H1 (cell line): ENCODE measurements around the gene ZNF18. TPM values are rescaled to one million over a fixed set of nuclear protein-coding genes. Genes with fewer than 3 reads are reported as not detected.

ENCODE experiments used
- CTCF ChIA-PET: fragments of 300-600 bp; sonication (Branson Sonifier 250); formaldehyde crosslinking; loops from one replicate; lab custom pipeline; 2021; ENCODE audit not compliant: partially characterized antibody; lab: Charles Lee
- POLR2A ChIA-PET: fragments of 300-600 bp; sonication (Branson Sonifier 250); formaldehyde crosslinking; loops from one replicate; lab custom pipeline; 2021; ENCODE audit warnings: inconsistent platforms; ENCODE audit not compliant: partially characterized antibody; lab: Charles Lee
- DNase-seq, 2 experiments: peaks; one replicate each; pipeline versions ENCODE4 v3.0.0 to v3.0.0-alpha.2; 2010 to 2022; ENCODE audit warnings: low spot score in 2 of 2, low read depth in 1 of 2, mixed read lengths in 1 of 2
- FAIRE-seq: peaks from 2 replicates; lab custom pipeline; 2011; peaks lifted over from hg19 to GRCh38; lab: Jason Lieb, UNC
- H2AFZ ChIP-seq: 2 replicates; pipeline ENCODE4 v1.8.1; 2012; ENCODE audit warnings: low read length, inconsistent platforms
- H2AK5ac ChIP-seq: 2 replicates; pipeline ENCODE4 v1.6.1; 2013; ENCODE audit warnings: low read depth, low read length
- H2BK120ac ChIP-seq: replicated peaks from 2 replicates; pipeline ENCODE3; 2013; ENCODE audit warnings: low read depth, low read length, inconsistent platforms
- H2BK12ac ChIP-seq: 2 replicates; pipeline ENCODE4 v1.6.1; 2013; ENCODE audit warnings: low read depth, low read length
- H2BK15ac ChIP-seq: 2 replicates; pipeline ENCODE4 v1.6.1; 2013; ENCODE audit warnings: low read length
- H2BK20ac ChIP-seq: 2 replicates; pipeline ENCODE4 v1.6.1; 2013; ENCODE audit warnings: low read length
- H2BK5ac ChIP-seq: 2 replicates; pipeline ENCODE4 v1.6.1; 2013; ENCODE audit warnings: low read depth, low read length
- H3K14ac ChIP-seq: 2 replicates; pipeline ENCODE4 v1.6.1; 2013; ENCODE audit warnings: inconsistent platforms; ENCODE audit not compliant: insufficient read length
- H3K18ac ChIP-seq: 2 replicates; pipeline ENCODE4 v1.6.1; 2013; ENCODE audit warnings: low read length; ENCODE audit errors: extremely low read depth
- H3K23ac ChIP-seq: 2 replicates; pipeline ENCODE4 v1.6.1; 2013; ENCODE audit warnings: inconsistent platforms; ENCODE audit not compliant: insufficient read length
- H3K23me2 ChIP-seq: 2 replicates; pipeline ENCODE4 v1.6.1; 2013; ENCODE audit warnings: low read depth, low read length
- H3K27ac ChIP-seq: 2 replicates; pipeline ENCODE4 v1.6.1; 2011; ENCODE audit warnings: low read depth, low read length, inconsistent platforms
- H3K27me3 ChIP-seq, 4 experiments: replicated peaks in 1 of 4; 1 replicate in 1 of 4; 2 replicates in 3 of 4; pipeline versions ENCODE4 v1.6.1 to v1.8.1; 2011 to 2013; ENCODE audit warnings: low read length in 3 of 4, mild to moderate bottlenecking in 3 of 4, inconsistent platforms in 2 of 4, mixed read lengths in 2 of 4, moderate library complexity in 1 of 4; ENCODE audit not compliant: control insufficient read depth in 3 of 4, insufficient read depth in 3 of 4; ENCODE audit errors: extremely low read depth in 1 of 4
- H3K36me3 ChIP-seq, 4 experiments: 2 replicates each; pipeline versions ENCODE4 v1.6.1 to v1.8.1; 2011 to 2013; ENCODE audit warnings: mild to moderate bottlenecking in 4 of 4, low read length in 3 of 4, moderate library complexity in 2 of 4, control low read depth in 1 of 4, inconsistent platforms in 1 of 4; ENCODE audit not compliant: insufficient read depth in 4 of 4, control insufficient read depth in 2 of 4
- H3K4ac ChIP-seq: replicated peaks from 2 replicates; pipeline ENCODE3; 2013; ENCODE audit warnings: low read length, low read depth, mixed read lengths, inconsistent platforms; ENCODE audit not compliant: insufficient read length
- H3K4me1 ChIP-seq, 4 experiments: replicated peaks in 1 of 4; 1 replicate in 1 of 4; 2 replicates in 3 of 4; pipeline versions ENCODE4 v1.6.1 to v1.8.1; 2011 to 2013; ENCODE audit warnings: low read length in 3 of 4, inconsistent platforms in 2 of 4, mixed read lengths in 1 of 4; ENCODE audit not compliant: insufficient read depth in 4 of 4, control insufficient read depth in 3 of 4
- H3K4me2 ChIP-seq, 2 experiments: 2 replicates each; pipeline versions ENCODE4 v1.6.1 to v1.8.1; 2011 to 2013; ENCODE audit warnings: low read depth in 2 of 2, low read length in 2 of 2, control low read depth in 1 of 2, inconsistent platforms in 1 of 2, mild to moderate bottlenecking in 1 of 2; ENCODE audit not compliant: insufficient read depth in 1 of 2
- H3K4me3 ChIP-seq, 4 experiments: fragments of 200-600, 300-600 bp in 1 of 4; sonication (generic), shearing (Covaris generic), sonication (Bioruptor Twin) in 1 of 4; 2 replicates each; pipeline versions ENCODE4 v1.5.1 to v1.8.1; 2011 to 2016; ENCODE audit warnings: low read length in 4 of 4, low read depth in 3 of 4, control low read depth in 2 of 4, inconsistent platforms in 2 of 4, mild to moderate bottlenecking in 2 of 4, mixed read lengths in 1 of 4, moderate library complexity in 1 of 4; ENCODE audit not compliant: insufficient read depth in 2 of 4; ENCODE audit errors: extremely low read depth in 1 of 4
- H3K56ac ChIP-seq: replicated peaks from 2 replicates; pipeline ENCODE3; 2013; ENCODE audit warnings: low read depth, mild to moderate bottlenecking, mixed read lengths, low read length, inconsistent platforms; ENCODE audit not compliant: insufficient read length
- H3K79me1 ChIP-seq: 2 replicates; pipeline ENCODE4 v1.6.1; 2013; ENCODE audit warnings: low read depth, low read length, control low read depth
- H3K79me2 ChIP-seq, 2 experiments: 2 replicates each; pipeline versions ENCODE4 v1.6.1 to v1.8.1; 2012 to 2013; ENCODE audit warnings: low read length in 2 of 2, mild to moderate bottlenecking in 2 of 2, inconsistent platforms in 1 of 2; ENCODE audit not compliant: insufficient read depth in 2 of 2, control insufficient read depth in 1 of 2
- H3K9ac ChIP-seq, 4 experiments: replicated peaks in 1 of 4; 1 replicate in 1 of 4; 2 replicates in 3 of 4; pipeline versions ENCODE4 v1.6.1 to v1.8.1; 2011 to 2013; ENCODE audit warnings: low read depth in 3 of 4, low read length in 3 of 4, control low read depth in 2 of 4, mild to moderate bottlenecking in 2 of 4, moderate library complexity in 2 of 4, inconsistent platforms in 1 of 4; ENCODE audit errors: extremely low read depth in 1 of 4
- H3K9me3 ChIP-seq, 2 experiments: 2 replicates each; pipeline versions ENCODE4 v1.6.1 to v1.8.1; 2012 to 2013; ENCODE audit warnings: mild to moderate bottlenecking in 2 of 2, moderate library complexity in 2 of 2, control low read depth in 1 of 2, inconsistent platforms in 1 of 2, low read depth in 1 of 2, low read length in 1 of 2, mixed read lengths in 1 of 2; ENCODE audit not compliant: insufficient read depth in 2 of 2
- H4K20me1 ChIP-seq, 2 experiments: replicated peaks in 1 of 2; 2 replicates each; pipeline versions ENCODE3 to v1.8.1; 2011 to 2013; ENCODE audit warnings: inconsistent platforms in 2 of 2, low read length in 2 of 2, mild to moderate bottlenecking in 1 of 2; ENCODE audit not compliant: insufficient read depth in 2 of 2, control insufficient read depth in 1 of 2
- H4K5ac ChIP-seq: 2 replicates; pipeline ENCODE4 v1.6.1; 2013; ENCODE audit warnings: low read length, low read depth, mixed read lengths, inconsistent platforms; ENCODE audit not compliant: insufficient read length
- H4K8ac ChIP-seq: 2 replicates; pipeline ENCODE4 v1.8.0; 2013; ENCODE audit warnings: mild to moderate bottlenecking, moderate library complexity, low read length, inconsistent platforms; ENCODE audit not compliant: insufficient read depth; ENCODE audit errors: extremely low read depth
- H4K91ac ChIP-seq: replicated peaks from 2 replicates; pipeline ENCODE3; 2013; ENCODE audit warnings: low read length, mixed read lengths, inconsistent platforms; ENCODE audit not compliant: insufficient read length
- ASH2L ChIP-seq: fragments of 200-600, 300-600 bp; sonication (generic); IDR thresholded peaks from one replicate; pipeline ENCODE4 v1.7.1; 2017; ENCODE audit warnings: low read length
- CTBP2 ChIP-seq: IDR thresholded peaks from 2 replicates; pipeline ENCODE4 v1.7.0; 2011; ENCODE audit warnings: borderline replicate concordance, mild to moderate bottlenecking, moderate library complexity, mixed read lengths, low read length; ENCODE audit not compliant: insufficient read depth, insufficient read length
- GABPA ChIP-seq: IDR thresholded peaks from 2 replicates; pipeline ENCODE4 v1.6.1; 2011; ENCODE audit warnings: mild to moderate bottlenecking, low read length, moderate library complexity, borderline replicate concordance; ENCODE audit not compliant: insufficient read depth
- GTF2F1 ChIP-seq: IDR thresholded peaks from 2 replicates; pipeline ENCODE4 v1.6.1; 2012; ENCODE audit warnings: low read depth, low read length, improper control_type of control experiment, borderline replicate concordance
- MAFK ChIP-seq: IDR thresholded peaks from 2 replicates; pipeline ENCODE4 v1.6.1; 2012; ENCODE audit warnings: low read depth, mild to moderate bottlenecking, improper control_type of control experiment, low read length
- RAD21 ChIP-seq, 2 experiments: IDR thresholded peaks in 1 of 2; conservative IDR thresholded peaks in 1 of 2; 2 replicates each; pipeline ENCODE4 v1.6.1; 2011; ENCODE audit warnings: low read depth in 2 of 2, low read length in 2 of 2, improper control_type of control experiment in 1 of 2, inconsistent platforms in 1 of 2, mild to moderate bottlenecking in 1 of 2, moderate library complexity in 1 of 2
- TBP ChIP-seq: IDR thresholded peaks from 2 replicates; pipeline ENCODE4 v1.6.1; 2011; ENCODE audit warnings: low read depth, low read length, improper control_type of control experiment
- ZNF274 ChIP-seq: IDR thresholded peaks from 2 replicates; pipeline ENCODE4 v1.7.0; 2012; ENCODE audit warnings: low read length, borderline replicate concordance; ENCODE audit errors: extremely low read depth
- WGBS, 2 experiments: shearing (Covaris generic) in 1 of 2; methylation state at CpG; one replicate each; pipeline versions ENCODE4 v1.1.6 to v1.1.7; 2013 to 2015; ENCODE audit warnings: low lambda C conversion rate in 2 of 2, mixed read lengths in 2 of 2, inconsistent platforms in 1 of 2, low coverage in 1 of 2, missing lambda C conversion rate in 1 of 2; ENCODE audit not compliant: insufficient replicate concordance in 2 of 2, insufficient coverage in 1 of 2, insufficient read length in 1 of 2; ENCODE audit errors: extremely low coverage in 1 of 2, missing lambda C conversion rate in 1 of 2; 5-methylcytosine and 5-hydroxymethylcytosine counted together
- polyA plus RNA-seq, 7 experiments: library from polyadenylated mRNA; depleted of rRNA in 3 of 7; stranded (reverse) in 5 of 7; unstranded in 2 of 7; fragments of >200 nt in 5 of 7; fragments of 200-250 nt in 2 of 7; gene quantifications; 1 replicate in 5 of 7; 2 replicates in 1 of 7; 4 replicates in 1 of 7; pipeline versions ENCODE4 v1.2.1 to v1.2.3, GENCODE V29; 2011 to 2013; ENCODE audit warnings: missing spikeins in 2 of 7, mixed read lengths in 2 of 7
- total RNA-seq: library from RNA; stranded (reverse); fragmentation: NEBNext Ultra II Directional; extraction: Animal tissue kit (Norgen Biotek cat#: 25700); gene quantifications from 2 replicates; pipeline ENCODE4 v1.2.1, GENCODE V29; 2021
- TF ChIP-seq, protein P1 (sequence below), 3 experiments: IDR thresholded peaks; 1 replicate in 2 of 3; 2 replicates in 1 of 3; pipeline versions ENCODE4 v1.5.1 to v1.6.1; 2011; ENCODE audit warnings: low read length in 3 of 3, mild to moderate bottlenecking in 3 of 3, inconsistent platforms in 2 of 3, low read depth in 1 of 3, moderate library complexity in 1 of 3; ENCODE audit not compliant: insufficient read depth in 1 of 3; ENCODE audit errors: control extremely low read depth in 1 of 3

The ZNF18 gene
- total and polyA plus RNA-seq, 2 of the 8 experiments (the other 6 are each of a cell fraction or from before 2014, with no cell fraction given) = 3.0 to 9.9 TPM

- H2BK5ac ChIP-seq = no peak overlapping the region
- no peaks in the 10 kb centered on the region for H4K20me1 ChIP-seq
- no peak overlapping the region for H2BK15ac ChIP-seq
- no peaks in the 10 kb centered on the region for H3K79me1 ChIP-seq
- no peak overlapping the region for H4K8ac ChIP-seq
- no peak overlapping the region for H3K56ac ChIP-seq
- H3K4me3 ChIP-seq = no peak overlapping the region
- no peak overlapping the region for H2BK20ac ChIP-seq
- no peak overlapping the region for H2AFZ ChIP-seq
- peaks cover 0 to 13% (median 5%) of the 10 kb centered on the region in 4 experiments; a peak in 4 of 8 replicates for H3K36me3 ChIP-seq
- 59% methylated on average over 5 of the region's 5 CpGs; no CpG with 5 or more reads in 1 of the 2 experiments for WGBS, 2 experiments
- H3K9me3 ChIP-seq = no peaks in the 10 kb centered on the region
- no peak overlapping the region for H3K27ac ChIP-seq
- H3K9ac ChIP-seq = no peak overlapping the region
- DNase-seq (no peak), FAIRE-seq (peak; percentile 60)
- no peak overlapping the region for H2BK12ac ChIP-seq
- ChIA-PET POLR2A (interaction anchor here (4.8 kb wide), 1 partner anchor 10 kb away, joined by 27 read pairs; the partner anchor contains the start of gene ZNF18), CTCF (interaction anchor here (0.6 to 2.3 kb wide), 18 partner anchors 9 to 1359 kb away, joined by 3 to 14 read pairs (median 4); partner anchors contain the start of gene ZNF18)
- no peak overlapping the region for H2AK5ac ChIP-seq
- no peak overlapping the region for H2BK120ac ChIP-seq
- H3K79me2 ChIP-seq = no peaks in the 10 kb centered on the region
- no peak overlapping the region for H3K14ac ChIP-seq
- no peak overlapping the region for H4K91ac ChIP-seq
- H3K4me2 ChIP-seq = no peak overlapping the region
- no peaks in the 10 kb centered on the region for H3K27me3 ChIP-seq
- no peak overlapping the region for H3K18ac ChIP-seq
- no peaks in the 10 kb centered on the region for H3K23me2 ChIP-seq
- TF ChIP-seq GTF2F1 = no peak
- TF ChIP-seq ASH2L = no peak
- no peak for TF ChIP-seq ZNF274
- TF ChIP-seq TBP = no peak
- TF ChIP-seq GABPA = no peak
- no peak for TF ChIP-seq MAFK
- TF ChIP-seq RAD21 (IDR thresholded peaks at IDR 0.05 in 1 of 2, conservative IDR thresholded peaks at IDR 0.05 in 1 of 2; ENCODE audit: low read depth in 2 of 2, low read length in 2 of 2) = peak; percentile 63 to 67
- TF ChIP-seq CTBP2 = no peak
- TF ChIP-seq, protein P1, sequence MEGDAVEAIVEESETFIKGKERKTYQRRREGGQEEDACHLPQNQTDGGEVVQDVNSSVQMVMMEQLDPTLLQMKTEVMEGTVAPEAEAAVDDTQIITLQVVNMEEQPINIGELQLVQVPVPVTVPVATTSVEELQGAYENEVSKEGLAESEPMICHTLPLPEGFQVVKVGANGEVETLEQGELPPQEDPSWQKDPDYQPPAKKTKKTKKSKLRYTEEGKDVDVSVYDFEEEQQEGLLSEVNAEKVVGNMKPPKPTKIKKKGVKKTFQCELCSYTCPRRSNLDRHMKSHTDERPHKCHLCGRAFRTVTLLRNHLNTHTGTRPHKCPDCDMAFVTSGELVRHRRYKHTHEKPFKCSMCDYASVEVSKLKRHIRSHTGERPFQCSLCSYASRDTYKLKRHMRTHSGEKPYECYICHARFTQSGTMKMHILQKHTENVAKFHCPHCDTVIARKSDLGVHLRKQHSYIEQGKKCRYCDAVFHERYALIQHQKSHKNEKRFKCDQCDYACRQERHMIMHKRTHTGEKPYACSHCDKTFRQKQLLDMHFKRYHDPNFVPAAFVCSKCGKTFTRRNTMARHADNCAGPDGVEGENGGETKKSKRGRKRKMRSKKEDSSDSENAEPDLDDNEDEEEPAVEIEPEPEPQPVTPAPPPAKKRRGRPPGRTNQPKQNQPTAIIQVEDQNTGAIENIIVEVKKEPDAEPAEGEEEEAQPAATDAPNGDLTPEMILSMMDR (IDR thresholded peaks at IDR 0.05; ENCODE audit: control extremely low read depth in 1 of 3, insufficient read depth in 1 of 3, low read depth in 1 of 3, low read length in 3 of 3) = peak in 2 of 3 experiments; percentile 32 to 43; a peak in 2 of 4 replicates
- H3K23ac ChIP-seq = no peak overlapping the region
- peaks cover 0 to 13% (median 7%) of the 10 kb centered on the region in 4 experiments for H3K4me1 ChIP-seq
- H4K5ac ChIP-seq = no peak overlapping the region
- no peak overlapping the region for H3K4ac ChIP-seq
These were observed 10.3 kb downstream of the ZNF18 start for GRCh38 chr17:11986942-11987329.
